Glomerular visceral epithelial cell (primary cell): ENCODE measurements around the gene ERC1.
"Not testable (repeated sequence)": the region's sequence is repeated elsewhere in the genome, so short reads cannot be mapped to it uniquely, and the experiment has no call there.

Source experiments
- DNase-seq: peaks from one replicate; pipeline ENCODE4 v3.0.0-alpha.2; 2016; ENCODE audit errors: extremely low spot score

ERC1 gene

DNA sequence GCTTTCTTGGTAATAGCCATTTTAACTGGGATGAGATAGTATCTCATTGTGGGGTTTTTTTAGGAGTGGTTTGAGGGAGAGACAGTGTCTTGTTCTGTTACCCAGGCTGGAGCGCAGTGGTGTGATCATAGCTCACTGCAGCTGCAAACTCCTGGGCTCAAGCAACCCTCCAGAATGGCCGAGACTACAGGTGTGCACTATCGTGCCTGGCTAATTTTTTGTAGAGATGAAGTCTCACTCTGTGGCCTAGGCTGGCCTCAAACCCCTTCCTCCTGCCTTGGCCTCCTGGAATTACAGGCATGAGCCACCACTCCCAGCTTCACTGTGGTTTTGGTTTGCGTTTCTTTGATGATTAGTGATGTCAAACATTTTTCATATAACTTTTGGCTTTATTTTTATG, 293.6 kb downstream of the ERC1 start:
- no peak for DNase-seq

DNA sequence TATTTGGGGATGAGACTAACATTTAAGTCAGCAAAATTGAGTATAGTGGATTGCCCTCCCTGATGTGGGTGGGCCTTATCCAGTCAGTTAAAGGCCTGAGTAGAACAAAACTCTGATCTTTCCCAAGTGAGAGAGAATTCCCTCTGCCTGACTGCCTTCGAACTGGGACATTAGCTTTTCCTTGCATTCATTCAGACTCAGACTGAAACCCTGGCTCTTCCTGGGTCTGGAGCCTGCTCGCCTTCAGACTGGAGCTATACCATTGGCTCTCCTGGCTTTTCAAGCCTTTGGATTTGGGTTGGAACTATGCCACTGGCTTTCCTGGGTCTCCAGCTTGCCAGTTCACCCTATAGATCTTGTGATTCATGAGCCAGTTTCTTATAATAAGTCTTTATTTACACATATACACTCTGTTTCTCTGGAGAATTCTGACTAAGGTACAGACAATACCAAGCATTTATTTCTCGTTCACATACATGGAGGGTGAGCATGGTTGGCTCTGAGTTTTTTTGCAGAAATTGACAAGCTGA, 296.5 kb downstream of the ERC1 start:
- no peak for DNase-seq

DNA sequence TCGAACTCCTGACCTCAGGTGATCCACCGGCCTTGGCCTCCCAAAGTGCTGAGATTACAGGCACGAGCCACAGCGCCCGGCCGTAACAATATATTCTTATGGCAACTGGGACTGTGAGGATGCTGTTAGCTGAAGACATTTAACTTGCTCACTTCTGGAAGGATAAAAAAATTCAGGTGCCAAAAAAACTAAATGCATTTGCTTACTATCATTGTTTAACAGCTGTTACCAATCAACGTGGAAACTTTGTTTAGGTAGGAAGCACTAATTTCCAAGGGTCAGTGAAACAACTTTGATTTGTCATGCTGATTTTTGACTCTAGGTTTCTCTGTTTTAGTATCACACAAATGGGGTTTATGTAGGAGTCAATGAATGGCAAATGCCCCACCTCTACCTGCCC, 297.3 kb downstream of the ERC1 start:
- DNase-seq: no peak

DNA sequence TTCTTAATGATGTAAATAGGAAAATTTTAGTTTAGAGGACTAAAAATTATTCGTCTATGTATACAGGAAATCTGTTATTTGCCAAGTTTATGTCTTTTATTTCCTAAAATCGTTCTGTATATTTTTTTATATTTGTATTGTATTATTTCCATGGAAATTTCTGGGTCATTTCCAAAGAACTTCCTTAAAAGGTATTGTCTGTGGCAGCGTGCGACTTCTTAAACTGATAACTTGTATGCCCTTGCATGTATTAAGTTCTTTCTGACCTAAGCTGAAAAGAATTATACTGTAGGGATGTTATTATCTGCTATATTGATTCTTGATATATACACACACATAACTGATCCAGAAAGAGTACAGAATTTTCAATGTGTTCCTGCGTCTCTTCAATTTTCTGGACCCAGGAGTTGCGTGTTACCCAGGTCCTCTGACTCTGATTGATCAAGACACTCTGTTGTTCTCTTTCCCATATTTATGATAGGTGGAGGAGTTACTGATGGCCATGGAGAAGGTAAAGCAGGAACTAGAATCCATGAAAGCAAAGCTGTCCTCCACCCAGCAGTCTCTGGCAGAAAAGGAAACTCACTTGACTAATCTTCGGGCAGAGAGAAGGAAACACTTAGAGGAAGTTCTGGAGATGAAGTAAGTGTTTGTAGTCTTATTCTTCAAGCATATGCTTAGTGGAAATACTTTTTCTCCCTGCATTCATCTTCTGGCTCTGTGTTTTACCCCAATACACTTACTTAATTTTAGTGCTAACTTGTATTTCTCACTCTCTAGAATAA, 298.5 kb downstream of the ERC1 start:
- DNase-seq: no peak

DNA sequence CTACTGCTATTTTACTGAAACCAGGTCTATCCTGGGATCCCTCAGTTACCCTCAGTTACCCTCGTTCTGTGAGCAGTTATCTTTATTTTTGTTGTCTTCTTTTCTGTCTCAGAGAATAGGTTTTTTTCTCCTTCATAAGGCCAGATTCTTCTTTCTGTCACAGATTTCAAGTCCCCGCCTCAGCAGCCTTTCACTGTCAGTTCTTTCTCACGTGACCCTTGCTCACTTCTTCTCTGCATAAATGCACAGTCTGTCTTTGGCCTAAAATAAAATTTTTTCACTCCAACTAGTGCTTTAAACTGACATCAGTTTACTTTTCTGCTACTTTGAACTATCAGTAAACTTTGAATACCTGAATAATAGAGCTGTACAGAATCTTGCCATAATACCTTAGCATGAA, 299.7 kb downstream of the ERC1 start:
- DNase-seq: no peak

DNA sequence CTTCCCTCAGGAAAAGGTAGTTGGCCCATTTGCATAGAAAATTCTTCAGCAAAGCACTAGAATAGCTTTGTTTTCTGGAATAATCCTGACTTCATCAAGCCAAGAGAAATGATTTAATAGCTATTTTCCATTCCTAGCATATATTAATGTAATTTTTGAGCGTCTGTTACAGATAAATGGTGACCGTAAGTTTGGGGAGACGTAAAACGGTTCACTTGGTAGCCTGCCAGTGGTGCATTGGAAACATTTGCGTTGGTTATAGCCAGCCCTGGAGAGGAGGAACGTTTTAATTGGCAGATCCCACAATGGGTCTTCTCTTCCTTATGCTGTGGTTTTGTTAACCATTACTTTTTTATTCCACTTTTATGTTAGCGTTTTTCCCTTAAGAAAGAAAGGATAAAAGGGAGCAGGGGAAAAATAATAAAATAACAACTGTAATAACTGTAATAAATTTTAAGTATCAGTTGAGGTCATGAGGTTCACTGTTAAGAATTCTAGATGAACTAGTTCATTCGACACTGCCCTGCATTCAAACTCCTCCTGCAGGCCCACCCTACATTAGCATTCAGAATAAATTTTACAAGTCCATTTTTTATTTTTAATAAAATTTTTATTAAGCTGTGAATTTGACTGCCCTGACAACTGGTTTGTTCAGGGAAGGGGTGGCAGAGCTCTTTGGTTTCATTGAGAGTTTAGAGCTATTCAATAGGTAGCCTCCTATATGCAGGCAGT, 300.7 kb downstream of the ERC1 start:
- DNase-seq: no peak

DNA sequence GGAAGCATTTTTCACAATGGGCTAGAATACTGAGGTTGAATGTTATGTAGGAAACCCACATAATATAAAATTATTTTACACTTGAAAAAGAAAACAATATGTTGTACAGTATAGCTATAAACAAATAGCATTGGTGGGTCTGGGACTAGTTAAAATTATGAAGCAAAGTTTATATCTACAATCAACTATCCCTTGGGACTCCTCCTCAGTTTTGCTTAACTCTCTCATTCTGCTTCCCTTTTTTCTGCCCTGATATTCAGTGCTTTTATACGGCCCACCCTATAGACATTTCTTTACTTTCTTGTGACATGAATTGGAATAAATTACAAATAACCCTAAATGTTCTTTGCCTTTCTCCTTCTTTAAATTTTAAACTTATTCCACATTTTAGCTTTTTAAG, 302.9 kb downstream of the ERC1 start:
- DNase-seq: no peak

DNA sequence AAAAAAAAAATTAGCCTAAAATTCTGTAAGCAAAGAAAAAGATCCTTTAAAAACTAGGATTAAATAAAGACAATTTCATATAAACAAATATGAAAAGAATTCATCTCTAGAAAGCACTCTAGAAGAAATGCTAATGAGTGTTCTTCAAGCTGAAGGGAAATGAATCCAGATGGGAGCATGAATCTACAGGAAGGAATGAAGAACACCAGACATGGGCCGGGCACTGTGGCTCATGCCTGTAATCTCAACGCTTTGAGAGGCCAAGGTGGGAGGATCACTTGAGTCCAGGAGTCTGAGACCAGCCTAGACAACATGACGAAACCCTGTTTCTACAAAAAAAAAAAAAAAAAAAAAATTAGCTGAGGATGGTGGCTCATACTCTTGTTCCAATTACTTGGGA, 306.2 kb downstream of the ERC1 start:
- no peak for DNase-seq

DNA sequence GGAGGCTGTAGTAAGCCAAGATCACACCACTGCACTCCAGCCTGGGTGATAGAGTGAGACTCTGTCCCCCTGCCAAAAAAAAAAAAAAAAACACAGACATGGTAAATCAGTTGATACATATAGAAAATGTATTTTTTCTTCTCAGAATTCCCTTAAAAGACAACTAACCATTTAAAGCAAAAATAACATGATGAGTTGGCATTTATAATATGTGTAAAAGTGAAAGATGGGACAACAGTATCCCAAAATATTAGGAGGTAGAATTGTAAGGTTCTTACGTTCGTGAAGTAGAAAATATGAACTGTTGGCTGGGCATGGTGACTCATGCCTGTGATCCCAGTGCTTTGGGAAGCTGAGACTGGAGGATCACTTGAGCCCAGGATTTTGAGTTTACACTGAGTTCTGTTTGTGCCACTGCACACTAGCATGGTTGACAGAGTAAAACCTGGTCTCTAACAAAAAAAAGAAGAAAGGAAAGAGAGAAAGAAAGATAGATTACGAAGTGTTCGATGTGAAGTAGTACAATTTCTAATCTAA, 306.7 kb downstream of the ERC1 start:
- DNase-seq: no peak

DNA sequence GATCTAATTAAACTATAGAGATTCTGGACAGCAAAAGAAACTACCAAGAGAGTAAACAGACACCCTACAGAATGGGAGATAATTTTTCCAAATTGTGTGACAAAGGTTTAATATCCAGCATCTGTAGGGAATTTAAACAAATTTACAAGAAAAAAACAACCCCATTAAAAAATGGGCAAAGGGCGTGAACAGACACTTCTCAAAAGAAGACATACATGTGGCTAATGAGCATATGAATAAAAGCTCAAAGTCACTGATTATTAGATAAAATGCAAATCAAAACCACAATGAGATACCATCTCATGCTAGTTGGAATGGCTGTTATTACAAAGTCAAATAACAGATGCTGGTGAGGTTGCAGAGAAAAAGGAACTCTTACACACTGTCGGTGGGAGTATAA, 309.4 kb downstream of the ERC1 start:
- no peak for DNase-seq

DNA sequence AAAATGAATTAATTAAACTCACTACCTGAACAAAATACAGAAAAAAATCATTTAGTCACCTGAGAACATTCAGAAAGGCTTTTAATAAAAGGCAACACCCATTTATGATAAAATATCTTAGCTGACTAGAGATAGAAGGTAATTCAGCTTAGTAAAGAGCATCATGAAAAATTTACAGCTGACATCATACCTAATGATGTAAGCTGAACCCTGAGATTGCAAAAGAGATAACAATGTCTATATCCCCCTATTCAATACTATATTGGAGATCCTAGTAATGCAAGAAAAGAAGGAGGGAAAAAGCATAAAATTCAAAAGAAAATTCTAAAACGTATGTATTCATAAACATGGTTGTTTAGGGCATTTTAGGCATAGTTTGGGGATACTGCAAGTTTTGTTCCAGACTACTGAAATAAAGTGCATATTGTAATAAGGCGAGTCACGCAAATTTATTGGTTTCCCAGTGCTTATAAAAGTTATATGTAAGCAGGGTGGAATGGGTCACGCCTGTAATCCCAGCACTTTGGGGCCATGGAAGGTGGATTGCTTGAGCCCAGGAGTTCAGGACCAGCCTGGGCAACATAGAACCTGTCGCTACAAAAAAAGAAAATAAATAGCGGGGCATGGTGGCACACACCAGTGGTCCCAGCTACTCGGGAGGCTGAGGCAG, 311.3 kb downstream of the ERC1 start:
- no peak for DNase-seq

DNA sequence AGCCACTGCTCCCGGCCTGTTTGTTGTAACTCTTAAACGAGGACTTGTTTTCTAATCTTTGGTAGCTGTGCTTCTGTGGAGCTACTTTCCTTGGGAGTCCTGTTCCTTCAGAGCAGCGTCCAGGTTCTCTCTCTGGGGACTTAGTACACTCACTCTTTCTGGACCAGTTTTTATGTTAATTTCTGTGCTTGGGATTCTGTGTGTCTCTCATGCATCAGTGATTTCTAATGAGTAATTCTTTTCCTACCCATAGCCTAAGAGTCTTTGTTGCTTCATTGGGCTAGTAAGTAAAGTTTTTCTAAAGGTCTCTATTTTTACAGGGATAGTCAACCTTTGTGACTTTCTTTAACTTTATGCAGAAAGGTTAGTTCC, 314.0 kb downstream of the ERC1 start:
- peak; percentile 23 for DNase-seq

DNA sequence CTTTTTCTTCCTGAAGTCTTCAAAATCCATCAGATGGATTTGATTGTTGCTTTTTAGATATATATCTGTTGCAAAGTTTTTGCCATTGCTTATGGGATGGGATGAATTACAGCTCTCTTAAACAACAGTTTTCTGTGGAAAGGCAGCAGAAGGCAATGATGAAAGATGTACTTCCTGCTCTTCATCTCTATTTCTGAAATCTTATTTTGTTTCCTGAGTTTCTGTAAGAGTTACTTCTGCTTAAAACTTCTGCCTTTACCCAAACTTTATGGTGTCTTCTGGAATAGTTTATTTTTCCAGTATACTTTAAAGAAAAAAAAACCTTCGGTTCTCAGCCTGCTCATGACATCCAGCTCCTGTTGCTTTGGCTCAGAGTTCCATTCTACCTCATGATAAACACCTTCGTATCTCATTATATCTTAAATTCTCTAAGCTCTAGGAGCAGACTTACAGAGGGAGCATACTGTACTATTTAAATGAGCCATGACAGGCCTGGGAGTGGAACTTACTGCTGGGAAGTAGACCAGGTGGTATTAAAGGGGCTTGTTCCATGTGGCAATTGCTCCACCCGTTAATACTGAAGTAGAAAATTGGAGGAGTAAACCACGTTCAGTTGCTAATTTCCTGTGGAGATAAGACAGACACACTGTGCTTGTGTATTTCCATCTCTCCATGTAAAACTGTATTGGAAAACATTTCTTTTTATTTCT, 314.9 kb downstream of the ERC1 start:
- DNase-seq: no peak

DNA sequence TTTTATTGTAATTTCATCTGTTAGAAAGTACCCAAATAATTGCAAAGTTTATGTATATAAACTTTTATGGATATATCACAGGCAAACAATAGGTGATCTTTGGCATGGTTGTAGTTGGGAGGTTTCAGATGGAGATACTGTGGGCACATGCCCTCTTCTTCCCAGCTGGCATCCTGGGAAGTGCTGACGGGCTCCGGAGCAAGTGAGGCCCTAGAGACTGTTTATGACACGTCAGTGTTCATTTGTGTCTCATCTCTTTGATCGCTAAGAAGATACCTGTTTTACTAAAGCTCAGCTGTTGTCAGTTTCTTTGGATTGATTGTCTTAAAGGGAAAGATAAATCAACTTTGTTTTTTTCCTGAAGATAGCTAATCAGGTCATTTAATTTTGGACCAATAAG, 315.8 kb downstream of the ERC1 start:
- DNase-seq: no peak

DNA sequence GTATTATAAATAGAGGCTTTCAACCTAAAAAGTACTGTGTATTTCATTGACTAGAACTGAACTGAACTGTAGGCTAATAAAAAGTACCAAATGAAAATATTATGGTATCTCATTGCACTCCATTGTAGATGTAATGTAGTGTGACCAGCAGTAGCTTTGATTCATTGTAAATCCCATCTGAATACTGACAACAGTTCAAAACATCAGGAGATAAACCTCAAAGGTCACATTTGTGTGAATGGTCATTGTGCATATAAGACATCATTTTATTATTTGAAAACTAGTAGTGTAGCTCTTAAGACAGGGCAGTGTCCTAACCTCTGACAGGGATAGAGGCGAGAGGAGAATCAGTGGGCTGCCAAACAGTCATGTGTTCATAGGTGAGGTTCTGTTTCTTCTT, 316.8 kb downstream of the ERC1 start:
- no peak for DNase-seq

DNA sequence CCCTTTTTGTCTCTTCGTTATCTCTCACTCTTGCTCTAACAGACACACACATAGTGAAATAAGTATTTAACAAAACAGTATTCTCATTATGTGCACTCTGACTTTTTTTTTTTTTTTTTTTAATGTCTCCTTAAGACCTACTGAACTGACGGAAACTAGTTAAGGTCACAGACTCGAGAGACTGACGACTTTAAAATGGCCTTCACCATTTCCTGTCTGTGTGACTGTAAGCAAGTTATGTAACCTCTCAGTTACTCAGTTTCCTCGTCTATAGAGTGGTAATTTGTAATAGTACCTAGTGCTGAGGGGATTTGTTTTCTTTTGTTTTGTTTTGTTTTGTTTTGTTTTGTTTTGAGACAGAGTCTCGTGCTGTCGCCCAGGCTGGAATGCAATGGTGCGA, 318.6 kb downstream of the ERC1 start:
- DNase-seq: no peak

DNA sequence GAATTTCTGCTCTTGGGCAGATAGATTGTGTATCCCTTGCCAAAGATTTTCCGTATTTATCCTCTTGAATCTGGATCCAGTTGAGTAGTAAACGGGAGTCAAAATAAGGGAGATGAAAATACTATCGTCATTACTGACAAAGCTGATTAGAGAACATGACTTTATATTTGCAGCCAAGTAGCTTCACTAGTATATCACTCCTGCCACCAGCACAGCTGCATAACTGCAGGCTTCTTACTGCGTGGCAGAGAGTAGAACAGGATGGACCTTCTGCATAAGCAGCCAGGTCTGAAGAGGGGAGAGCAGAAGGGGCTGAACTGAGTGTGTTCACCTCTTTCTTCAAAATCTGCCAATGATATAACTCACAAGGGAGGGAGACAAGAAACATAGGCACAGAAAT, 319.6 kb downstream of the ERC1 start:
- no peak for DNase-seq

DNA sequence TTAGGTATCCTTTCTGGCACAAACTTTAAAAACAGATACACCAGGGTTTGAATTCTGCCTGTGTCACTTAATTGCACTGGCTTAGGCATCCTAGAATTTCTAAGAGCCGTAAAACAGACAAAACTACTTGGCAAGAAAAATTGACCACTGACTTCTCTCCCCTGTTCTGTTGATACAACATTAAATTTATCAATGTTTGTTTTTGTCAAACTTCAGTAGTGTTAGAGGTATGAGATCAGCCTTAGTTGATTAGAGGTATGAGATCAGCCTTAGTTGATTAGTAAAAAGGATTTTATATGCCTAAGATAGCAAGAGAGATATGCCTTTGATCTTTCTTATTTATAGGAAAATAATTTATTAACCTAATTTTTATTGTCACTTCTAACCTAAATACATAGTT, 320.1 kb downstream of the ERC1 start:
- no peak for DNase-seq

DNA sequence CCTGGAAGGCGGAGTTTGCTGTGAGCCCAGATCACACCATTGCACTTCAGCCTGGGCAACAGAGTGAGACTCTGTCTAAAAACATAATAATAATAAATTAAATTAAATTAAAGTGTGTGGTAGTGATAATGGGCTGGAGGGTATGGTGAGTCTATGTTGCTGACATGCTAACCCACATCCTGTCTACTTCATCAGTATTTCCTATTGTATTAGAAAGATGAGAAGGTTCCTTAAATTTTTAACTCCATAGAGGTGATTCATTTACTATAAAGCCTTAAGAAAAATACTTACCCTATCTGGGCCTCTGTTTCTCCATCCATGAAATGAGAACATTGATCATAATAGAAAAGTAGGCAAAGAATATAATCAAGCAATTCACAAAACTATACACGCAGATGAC, 322.9 kb downstream of the ERC1 start:
- no peak for DNase-seq

DNA sequence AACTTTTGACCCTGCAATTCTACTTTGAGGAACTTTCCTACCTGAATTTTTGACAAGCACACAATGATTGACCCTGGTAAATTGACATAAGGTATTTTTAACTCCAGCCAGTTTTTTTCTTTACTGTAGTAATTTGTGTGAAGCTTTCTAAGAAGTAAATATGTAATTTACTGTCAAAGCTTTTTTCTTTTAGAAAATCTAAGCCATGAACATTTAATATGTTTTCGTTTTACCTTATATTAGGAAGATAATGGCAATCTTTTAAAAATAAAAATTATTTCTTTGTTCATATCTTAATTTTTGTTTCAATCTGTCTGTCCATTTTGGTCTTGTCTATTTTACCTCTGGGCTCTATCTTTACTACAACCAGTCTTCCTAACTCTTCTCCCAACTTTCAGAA, 323.5 kb downstream of the ERC1 start:
- no peak for DNase-seq

DNA sequence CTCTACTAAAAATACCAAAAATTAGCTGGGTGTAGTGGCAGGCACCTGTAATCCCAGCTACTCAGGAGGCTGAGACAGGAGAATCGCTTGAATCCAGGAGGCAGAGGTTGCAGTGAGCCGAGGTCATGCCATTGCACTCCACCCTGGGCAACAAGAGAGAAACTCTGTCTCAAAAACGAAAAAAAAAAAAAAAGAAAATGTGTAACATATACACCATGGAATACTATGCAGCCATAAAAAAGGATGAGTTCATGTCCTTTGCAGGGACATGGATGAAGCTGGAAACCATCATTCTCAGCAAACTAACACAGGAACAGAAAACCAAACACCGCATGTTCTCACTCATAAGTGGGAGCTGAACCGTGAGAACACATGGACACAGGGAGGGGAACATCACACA, 326.0 kb downstream of the ERC1 start:
- not testable (repeated sequence) for DNase-seq
